GM23338 (cell line): Measurements from ENCODE around the gene MBOAT1. TPM values are rescaled to one million over a fixed set of nuclear protein-coding genes. Genes with fewer than 3 reads are reported as not detected.

Experiments used
- ATAC-seq: fragments of 200-7000 bp; cut with Tn5 transposase; 3 replicates; pipeline ENCODE4 v1.9.1; 2020
- DNase-seq: peaks from one replicate; pipeline ENCODE4 v3.0.0-alpha.2; 2015; ENCODE audit warnings: low spot score
- H2AFZ ChIP-seq: fragments of 200-600 bp; sonication (generic); 2 replicates; pipeline ENCODE4 v1.8.0; 2016; ENCODE audit warnings: antibody characterized with exemption, mild to moderate bottlenecking, moderate library complexity
- H3F3A ChIP-seq: fragments of 200-600 bp; sonication (generic); replicated peaks from 2 replicates; pipeline ENCODE4 v1.8.0; 2017; ENCODE audit warnings: antibody characterized with exemption, mixed run types, low read depth
- H3K27ac ChIP-seq: fragments of 200-600 bp; sonication (generic); 2 replicates; pipeline ENCODE4 v1.6.1; 2016; ENCODE audit warnings: low read depth
- H3K27me3 ChIP-seq: fragments of 200-600 bp; sonication (generic); 2 replicates; pipeline ENCODE4 v1.8.0; 2016; ENCODE audit warnings: mild to moderate bottlenecking, mixed run types, moderate library complexity; ENCODE audit not compliant: insufficient read depth
- H3K36me3 ChIP-seq: fragments of 200-600 bp; sonication (generic); 2 replicates; pipeline ENCODE4 v1.8.0; 2016; ENCODE audit warnings: mild to moderate bottlenecking; ENCODE audit not compliant: insufficient read depth
- H3K4me1 ChIP-seq: fragments of 200-600 bp; sonication (generic); 2 replicates; pipeline ENCODE4 v1.8.0; 2016; ENCODE audit warnings: mild to moderate bottlenecking, moderate library complexity; ENCODE audit not compliant: insufficient read depth
- H3K4me2 ChIP-seq: fragments of 200-600 bp; sonication (generic); 2 replicates; pipeline ENCODE4 v1.7.1; 2017; ENCODE audit warnings: mixed run types
- H3K4me3 ChIP-seq: fragments of 200-600 bp; sonication (generic); 2 replicates; pipeline ENCODE4 v1.6.1; 2016; ENCODE audit warnings: mixed run types
- H3K79me2 ChIP-seq: fragments of 200-600 bp; sonication (generic); replicated peaks from 2 replicates; pipeline ENCODE4 v1.8.0; 2017; ENCODE audit warnings: mild to moderate bottlenecking; ENCODE audit not compliant: insufficient read depth
- H3K9me2 ChIP-seq: fragments of 200-600 bp; sonication (generic); 2 replicates; pipeline ENCODE4 v1.8.0; 2017; ENCODE audit not compliant: insufficient read depth
- H4K20me1 ChIP-seq: fragments of 200-600 bp; sonication (generic); replicated peaks from 2 replicates; pipeline ENCODE4 v1.8.0; 2017; ENCODE audit warnings: mild to moderate bottlenecking; ENCODE audit not compliant: insufficient read depth
- H3K27ac Mint-ChIP-seq: 2 replicates; pipeline ENCODE4 v1.8.0; 2020; ENCODE audit warnings: inconsistent platforms, mild to moderate bottlenecking, moderate library complexity, mixed read lengths
- H3K27me3 Mint-ChIP-seq: 3 replicates; pipeline ENCODE4 v1.8.0; 2022; ENCODE audit warnings: low read depth, mild to moderate bottlenecking, moderate library complexity, mixed read lengths, inconsistent platforms; ENCODE audit not compliant: insufficient read depth, poor library complexity
- H3K36me3 Mint-ChIP-seq: 3 replicates; pipeline ENCODE4 v1.8.0; 2021; ENCODE audit warnings: low read depth, mild to moderate bottlenecking, inconsistent platforms, moderate library complexity, mixed read lengths
- H3K4me1 Mint-ChIP-seq: 3 replicates; pipeline ENCODE4 v1.8.0; 2020; ENCODE audit warnings: mild to moderate bottlenecking, inconsistent platforms, mixed read lengths
- H3K4me3 Mint-ChIP-seq: 3 replicates; pipeline ENCODE4 v1.8.0; 2021; ENCODE audit warnings: moderate library complexity, mild to moderate bottlenecking, inconsistent platforms, mixed read lengths
- H3K9me3 Mint-ChIP-seq: 3 replicates; pipeline ENCODE4 v1.8.0; 2020; ENCODE audit warnings: moderate library complexity, mild to moderate bottlenecking, inconsistent platforms, mixed read lengths
- CREB1 ChIP-seq: fragments of 250-450 bp; sonication (Bioruptor Pico); IDR thresholded peaks from 2 replicates; pipeline ENCODE4 v1.5.0; 2020; ENCODE audit warnings: low read depth, mild to moderate bottlenecking, moderate library complexity
- CTCF ChIP-seq, 2 experiments: fragments of 200-600 bp in 1 of 2; sonication (generic) in 1 of 2; conservative IDR thresholded peaks; 2 replicates each; pipeline versions ENCODE4 v1.5.1 to v1.6.1; 2016 to 2017; ENCODE audit warnings: antibody characterized with exemption in 2 of 2, low read depth in 2 of 2, mild to moderate bottlenecking in 2 of 2, moderate library complexity in 1 of 2
- ETS1 ChIP-seq: IDR thresholded peaks from 2 replicates; pipeline ENCODE4 v1.6.1; 2016; ENCODE audit warnings: antibody characterized with exemption
- EZH2phosphoT487 ChIP-seq: fragments of 200-600 bp; sonication (generic); IDR thresholded peaks from one replicate; pipeline ENCODE4 v1.8.1; 2018; ENCODE audit warnings: antibody characterized with exemption; ENCODE audit not compliant: unreplicated experiment
- JUNB ChIP-seq: IDR thresholded peaks from one replicate; pipeline ENCODE4 v1.6.1; 2016; ENCODE audit warnings: antibody characterized with exemption; ENCODE audit not compliant: unreplicated experiment
- NANOG ChIP-seq: IDR thresholded peaks from 2 replicates; pipeline ENCODE4 v1.6.1; 2016; ENCODE audit warnings: antibody characterized with exemption, borderline replicate concordance
- POLR2AphosphoS5 ChIP-seq: IDR thresholded peaks from 2 replicates; pipeline ENCODE4 v1.6.1; 2016; ENCODE audit warnings: antibody characterized with exemption, low read depth
- REST ChIP-seq: IDR thresholded peaks from one replicate; pipeline ENCODE4 v1.6.1; 2018; ENCODE audit warnings: antibody characterized with exemption; ENCODE audit not compliant: unreplicated experiment
- STAT1 ChIP-seq: IDR thresholded peaks from one replicate; pipeline ENCODE4 v1.6.1; 2016; ENCODE audit warnings: antibody characterized with exemption; ENCODE audit not compliant: unreplicated experiment
- ZNF114 ChIP-seq: fragments of 250-450 bp; sonication (Bioruptor Pico); IDR thresholded peaks from 2 replicates; pipeline ENCODE4 v1.5.0; 2020; ENCODE audit warnings: mild to moderate bottlenecking, moderate library complexity
- ZNF331 ChIP-seq: fragments of 250-450 bp; sonication (Bioruptor Pico); IDR thresholded peaks from 2 replicates; pipeline ENCODE4 v1.5.0; 2020; ENCODE audit warnings: low read depth, mild to moderate bottlenecking, moderate library complexity
- ZNF462 ChIP-seq: fragments of 250-450 bp; sonication (Bioruptor Pico); IDR thresholded peaks from 2 replicates; pipeline ENCODE4 v1.5.0; 2020; ENCODE audit warnings: mild to moderate bottlenecking, moderate library complexity
- polyA plus RNA-seq: library from polyadenylated mRNA; unstranded; fragments of >200 nt; fragmentation: Nextera tagmentation; extraction: Ambion mirVana; gene quantifications from 2 replicates; pipeline ENCODE4 v1.2.1, GENCODE V29; 2016
- total RNA-seq: library from RNA; depleted of rRNA; stranded (reverse); fragments of >200 nt; shearing (Covaris generic); gene quantifications from 2 replicates; pipeline ENCODE4 v1.2.3, GENCODE V29; 2014

MBOAT1 gene
- total and polyA plus RNA-seq, 2 experiments from 2014 or later, result 3.8 to 18.6 TPM

GRCh38 chr6:20105838-20106237, 106.4 kb downstream of the MBOAT1 start (continued):
- TF ChIP-seq ETS1 (no peak), REST (no peak), ZNF114 (CRISPR knock-in tag) (no peak), POLR2AphosphoS5 (no peak), JUNB (no peak), CTCF (conservative IDR thresholded peaks at IDR 0.05; ENCODE audit: low read depth in 2 of 2) (no peak)

- H3K79me2 ChIP-seq, result no peaks in the 10 kb centered on the region
- ATAC-seq, result no peak
- no peak overlapping the region for H3K4me3 Mint-ChIP-seq
- TF ChIP-seq NANOG (no peak), STAT1 (no peak), CREB1 (no peak), ZNF114 (CRISPR knock-in tag) (no peak), ZNF462 (CRISPR knock-in tag) (no peak), JUNB (no peak), ETS1 (no peak), EZH2phosphoT487 (no peak), ZNF331 (CRISPR knock-in tag) (no peak)
Observed at GRCh38 chr6:20104696-20105095, 107.6 kb downstream of the MBOAT1 start.

More at GRCh38 chr6:20104696-20105095, 107.6 kb downstream of the MBOAT1 start:
- Mint-ChIP-seq H3K9me3 (no peaks in the 10 kb centered on the region), H3K27me3 (no peaks in the 10 kb centered on the region), H3K27ac (no peak overlapping the region), H3K4me1 (no peaks in the 10 kb centered on the region), H3K36me3 (peaks cover 2% of the 10 kb centered on the region; the same call in 1 of the 3 replicates)
- Histone ChIP-seq H3K36me3 (no peaks in the 10 kb centered on the region; the same call in 1 of the 2 replicates), H2AFZ (no peak overlapping the region), H3K4me2 (no peak overlapping the region), H3K9me2 (no peaks in the 10 kb centered on the region), H3K4me1 (no peaks in the 10 kb centered on the region), H3K27ac (no peak overlapping the region), H3K4me3 (no peak overlapping the region), H4K20me1 (no peaks in the 10 kb centered on the region; the same call in 1 of the 2 replicates), H3F3A (no peaks in the 10 kb centered on the region), H3K27me3 (no peaks in the 10 kb centered on the region)
- DNase-seq, result no peak
